ENCODE measurements around the gene RBM42. TPM values are rescaled to one million over a fixed set of nuclear protein-coding genes. Genes with fewer than 3 reads are reported as not detected.

Gene RBM42, protein sequence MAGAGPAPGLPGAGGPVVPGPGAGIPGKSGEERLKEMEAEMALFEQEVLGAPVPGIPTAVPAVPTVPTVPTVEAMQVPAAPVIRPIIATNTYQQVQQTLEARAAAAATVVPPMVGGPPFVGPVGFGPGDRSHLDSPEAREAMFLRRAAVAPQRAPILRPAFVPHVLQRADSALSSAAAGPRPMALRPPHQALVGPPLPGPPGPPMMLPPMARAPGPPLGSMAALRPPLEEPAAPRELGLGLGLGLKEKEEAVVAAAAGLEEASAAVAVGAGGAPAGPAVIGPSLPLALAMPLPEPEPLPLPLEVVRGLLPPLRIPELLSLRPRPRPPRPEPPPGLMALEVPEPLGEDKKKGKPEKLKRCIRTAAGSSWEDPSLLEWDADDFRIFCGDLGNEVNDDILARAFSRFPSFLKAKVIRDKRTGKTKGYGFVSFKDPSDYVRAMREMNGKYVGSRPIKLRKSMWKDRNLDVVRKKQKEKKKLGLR
- total RNA-seq, result 79.6 and 99.4 TPM in 2 replicates

DNA sequence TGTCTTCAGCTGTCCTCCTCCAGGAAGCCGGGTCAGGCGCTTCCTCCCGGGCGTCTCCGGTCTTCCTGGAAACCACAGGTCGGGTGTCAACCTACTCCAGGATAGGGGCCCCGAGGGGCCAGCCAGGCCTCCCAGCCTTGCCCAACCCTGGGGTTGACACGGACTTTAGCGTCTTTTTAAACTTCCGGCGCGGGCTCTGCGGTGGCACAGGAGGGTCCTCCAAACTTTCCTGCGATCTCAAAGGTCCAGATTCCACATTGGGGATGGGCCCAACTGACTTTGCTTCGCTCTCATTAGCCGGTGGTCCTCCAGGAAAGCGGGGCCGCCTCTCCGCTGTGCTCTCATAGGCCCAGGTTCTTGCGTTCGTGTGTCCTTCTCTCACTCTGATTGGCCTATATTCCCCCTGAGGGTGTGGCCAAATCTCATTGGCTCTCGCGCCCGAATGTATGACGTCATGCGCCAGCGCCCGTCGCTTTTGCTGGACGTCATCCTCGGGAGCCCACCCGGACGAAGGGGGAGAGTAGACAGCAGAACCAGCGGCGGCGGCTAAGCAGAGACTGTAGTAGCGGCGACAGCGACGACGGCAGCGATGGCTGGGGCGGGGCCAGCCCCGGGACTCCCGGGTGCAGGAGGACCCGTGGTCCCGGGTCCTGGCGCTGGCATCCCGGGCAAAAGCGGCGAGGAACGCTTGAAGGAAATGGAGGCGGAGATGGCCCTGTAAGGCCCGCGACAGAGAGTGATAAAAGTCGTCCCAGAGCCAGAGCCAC lies at the start of gene RBM42:
TSS of gene RBM42 (plus strand) at position 472 of the 767 bp plus-strand sequence. CDS start at position 590, 118 bp downstream.

DNA sequence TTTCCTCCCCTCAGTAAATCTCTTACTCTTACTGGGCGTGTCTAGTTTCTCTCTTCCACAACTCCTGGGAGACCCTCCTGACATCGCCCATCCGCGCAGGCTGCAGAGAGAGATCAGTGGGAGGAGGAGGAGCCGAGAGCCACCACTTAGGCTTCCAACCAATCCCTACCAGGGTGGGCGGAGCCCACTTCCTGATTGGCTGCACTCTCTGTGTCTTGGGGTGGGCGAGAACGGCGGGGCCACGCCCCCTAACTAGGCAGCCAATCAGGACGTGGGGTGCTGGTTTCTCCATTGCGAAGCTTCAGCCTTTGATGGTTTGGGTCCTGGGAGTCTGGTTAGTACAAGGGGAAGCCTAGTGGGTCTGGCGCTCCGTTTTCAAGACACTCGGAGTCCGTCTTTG lies 43.0 kb upstream of the RBM42 start, which contains the start of gene PMIS2:
TSS of gene PMIS2 (plus strand) at position 326 of the 400 bp plus-strand sequence. CDS start 87 bp downstream, outside the sequence.

DNA sequence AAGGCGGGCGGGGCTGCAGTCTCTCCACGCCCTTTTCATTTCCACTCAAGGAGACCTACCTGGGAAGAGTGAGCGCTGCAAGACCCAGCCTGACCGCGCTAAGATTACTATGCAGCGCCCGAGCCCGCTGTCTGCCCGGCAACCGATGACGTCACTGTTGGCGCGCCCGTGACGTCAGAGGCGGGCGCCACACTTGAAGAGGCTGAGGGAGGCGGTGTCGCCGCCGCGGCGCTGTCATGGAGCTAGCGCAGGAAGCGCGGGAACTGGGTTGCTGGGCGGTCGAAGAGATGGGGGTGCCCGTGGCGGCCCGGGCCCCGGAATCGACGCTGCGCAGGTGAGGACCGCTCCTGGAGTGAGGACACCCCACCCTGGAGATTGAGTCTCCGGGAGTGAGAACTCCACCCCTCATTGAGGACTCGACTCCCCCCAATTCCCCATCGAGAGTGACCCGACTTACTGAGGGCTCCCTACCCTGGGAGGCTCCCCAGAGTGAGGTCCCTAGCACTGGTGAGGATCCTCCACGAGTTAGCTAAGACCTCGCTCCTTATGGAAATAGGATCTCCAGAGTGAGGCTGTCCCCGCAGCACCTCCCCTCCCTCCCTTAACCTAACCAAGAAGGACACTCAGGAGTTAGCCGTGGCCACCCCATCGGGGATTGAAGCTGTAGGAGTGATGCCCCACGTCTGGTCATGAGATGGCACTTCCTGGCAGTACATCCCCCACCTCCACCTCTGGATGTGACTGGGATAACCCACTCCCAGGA lies 16.1 kb upstream of the RBM42 start, which contains the start of gene HAUS5:
TSS of gene HAUS5 (plus strand) at position 177 of the 763 bp plus-strand sequence. CDS start at position 237, 60 bp downstream.

DNA sequence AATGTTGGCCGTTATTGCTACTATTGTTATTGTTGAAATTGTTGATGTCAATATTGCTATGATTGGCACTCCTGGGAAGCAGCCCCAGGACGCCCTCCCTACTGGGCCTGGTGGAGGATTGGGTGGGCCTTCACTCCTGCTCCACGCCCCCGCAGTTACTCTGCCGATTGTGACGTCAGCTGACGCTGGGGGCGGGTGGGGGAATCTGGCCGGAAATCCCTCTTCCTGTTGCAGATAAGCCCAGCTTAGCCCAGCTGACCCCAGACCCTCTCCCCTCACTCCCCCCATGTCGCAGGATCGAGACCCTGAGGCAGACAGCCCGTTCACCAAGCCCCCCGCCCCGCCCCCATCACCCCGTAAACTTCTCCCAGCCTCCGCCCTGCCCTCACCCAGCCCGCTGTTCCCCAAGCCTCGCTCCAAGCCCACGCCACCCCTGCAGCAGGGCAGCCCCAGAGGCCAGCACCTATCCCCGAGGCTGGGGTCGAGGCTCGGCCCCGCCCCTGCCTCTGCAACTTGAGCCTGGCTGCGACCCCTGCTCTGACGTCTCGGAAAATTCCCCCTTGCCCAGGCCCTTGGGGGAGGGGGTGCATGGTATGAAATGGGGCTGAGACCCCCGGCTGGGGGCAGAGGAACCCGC lies 12.8 kb downstream of the RBM42 start, which contains the start of gene ETV2:
TSS of gene ETV2 (plus strand) at position 231 of the 637 bp plus-strand sequence. CDS start 716 bp downstream, outside the sequence.

DNA sequence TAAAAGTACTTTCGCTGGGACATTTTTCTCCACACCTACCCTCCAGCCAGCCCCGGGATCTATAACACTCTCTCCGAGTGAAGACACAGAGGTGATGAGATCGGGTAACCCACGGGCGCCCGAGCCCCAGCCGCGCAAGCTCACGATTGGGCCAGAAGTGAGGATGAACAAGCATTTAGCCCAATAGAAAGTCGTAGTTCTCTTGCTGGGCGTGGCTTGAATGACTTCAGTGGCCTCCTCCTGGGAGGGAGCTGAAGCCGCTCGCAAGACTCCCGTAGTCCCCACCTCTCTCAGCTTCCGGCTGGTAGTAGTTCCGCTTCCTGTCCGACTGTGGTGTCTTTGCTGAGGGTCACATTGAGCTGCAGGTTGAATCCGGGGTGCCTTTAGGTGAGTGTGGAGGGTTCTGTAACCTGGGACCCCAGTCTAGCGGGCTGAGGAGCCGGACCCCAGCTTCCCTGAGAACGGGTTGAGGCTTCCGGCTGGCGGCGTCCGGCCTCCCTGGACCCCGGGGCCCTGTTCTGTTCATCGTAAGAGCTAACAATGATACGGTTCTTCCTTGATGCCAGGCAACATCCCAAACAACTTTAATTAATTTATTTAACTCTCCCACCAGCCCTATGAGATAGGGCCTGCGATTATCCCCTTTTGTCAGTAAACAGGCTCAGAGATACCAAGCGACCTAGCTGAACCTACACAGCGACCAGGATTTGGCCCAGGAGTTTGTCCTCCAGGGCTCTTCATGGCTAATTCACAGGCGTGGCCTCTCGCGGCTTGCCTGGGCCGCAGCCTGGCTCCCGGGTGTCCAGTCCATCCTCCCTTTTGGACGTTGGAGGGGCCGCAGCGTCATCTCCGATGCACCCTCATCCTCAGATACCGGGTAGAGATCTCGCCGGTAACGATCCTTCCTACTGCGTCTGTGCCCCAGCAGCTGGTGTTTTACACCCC lies 19.5 kb downstream of the RBM42 start, which contains the start of gene COX6B1:
TSS of gene COX6B1 (plus strand) at position 307 of the 945 bp plus-strand sequence. CDS start 2,921 bp downstream, outside the sequence.

DNA sequence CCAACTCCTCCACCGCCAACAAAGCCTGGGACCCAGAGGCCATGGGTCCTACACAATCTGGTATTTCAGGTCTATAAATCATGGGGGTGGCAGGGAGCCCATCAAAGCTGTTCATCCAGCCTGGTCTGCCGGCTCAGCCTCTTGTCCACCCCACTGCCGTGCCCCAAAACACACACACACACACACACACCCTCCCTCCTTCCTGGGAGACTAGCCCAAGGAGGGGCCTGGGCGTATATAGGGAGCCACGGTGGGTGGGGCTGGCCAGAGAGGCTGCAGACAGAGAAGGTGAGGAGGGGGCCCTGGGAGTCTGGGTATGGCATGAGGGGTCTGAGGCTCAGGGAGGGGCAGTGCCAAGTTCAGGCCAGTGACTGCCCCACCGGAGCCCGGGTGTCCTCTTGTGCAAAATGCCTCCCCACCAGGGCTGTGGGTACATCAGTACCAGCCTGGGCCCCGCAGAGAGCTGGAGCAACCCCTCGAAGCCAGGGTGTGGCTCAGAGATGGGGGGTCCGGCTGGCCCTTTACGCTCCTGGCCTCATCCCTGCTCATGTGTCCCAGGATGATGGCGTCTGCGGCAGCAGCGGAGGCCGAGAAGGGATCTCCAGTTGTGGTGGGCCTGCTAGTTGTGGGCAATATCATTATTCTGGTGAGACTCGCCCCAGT lies 37.5 kb downstream of the RBM42 start, which contains the start of gene UPK1A:
TSS of gene UPK1A (plus strand) at position 267 of the 663 bp plus-strand sequence. CDS start at position 563, 296 bp downstream.

Other genes with a start within 250 kb of the RBM42 start
- not detected in 2 replicates for gene FFAR2, start 180.8 kb upstream of the RBM42 start, total RNA-seq
- gene KRTDAP, start 138.6 kb upstream of the RBM42 start, total RNA-seq, result not detected in 2 replicates
- gene DMKN, start 115.4 kb upstream of the RBM42 start, total RNA-seq, result 29.5 and 70.4 TPM in 2 replicates
- not detected in 2 replicates for gene SBSN, start 100.7 kb upstream of the RBM42 start, total RNA-seq
- gene GAPDHS, start 95.6 kb upstream of the RBM42 start, total RNA-seq, result not detected in 2 replicates
- gene TMEM147, start 83.4 kb upstream of the RBM42 start, total RNA-seq, result 118 and 129 TPM in 2 replicates
- gene ATP4A, start 65.4 kb upstream of the RBM42 start, total RNA-seq, result not detected in 2 replicates
- gene PMIS2, start 42.9 kb upstream of the RBM42 start, total RNA-seq, result not detected in 2 replicates
- gene HAUS5, start 16.3 kb upstream of the RBM42 start, total RNA-seq, result 7.5 and 20.7 TPM in 2 replicates
- 0.49 and 2.3 TPM in 2 replicates for gene ETV2, start 12.7 kb downstream of the RBM42 start, total RNA-seq
- 474 TPM in 2 replicates for gene COX6B1, start 19.3 kb downstream of the RBM42 start, total RNA-seq
- gene UPK1A, start 37.5 kb downstream of the RBM42 start, total RNA-seq, result 0.16 TPM in 1 of 2 replicates, not detected in the other
- gene ZBTB32, start 75.5 kb downstream of the RBM42 start, total RNA-seq, result not detected in 2 replicates
- 10.9 and 17.2 TPM in 2 replicates for gene KMT2B, start 89.0 kb downstream of the RBM42 start, total RNA-seq
- 4.7 and 8.3 TPM in 2 replicates for gene IGFLR1, start 113.4 kb downstream of the RBM42 start, total RNA-seq
- 5.4 and 9.0 TPM in 2 replicates for gene U2AF1L4, start 116.4 kb downstream of the RBM42 start, total RNA-seq
- gene PSENEN, start 116.6 kb downstream of the RBM42 start, total RNA-seq, result 61.4 and 72.5 TPM in 2 replicates
- gene LIN37, start 119.5 kb downstream of the RBM42 start, total RNA-seq, result 7.6 and 11.9 TPM in 2 replicates
- 2.3 and 6.8 TPM in 2 replicates for gene HSPB6, start 128.0 kb downstream of the RBM42 start, total RNA-seq
- 13.4 and 22.7 TPM in 2 replicates for gene PROSER3, start 129.1 kb downstream of the RBM42 start, total RNA-seq
- gene ARHGAP33, start 146.5 kb downstream of the RBM42 start, total RNA-seq, result 8.4 and 14.8 TPM in 2 replicates
- gene PRODH2, start 183.8 kb downstream of the RBM42 start, total RNA-seq, result not detected in 2 replicates
- 0.13 TPM in 1 of 2 replicates, not detected in the other for gene NPHS1, start 223.5 kb downstream of the RBM42 start, total RNA-seq
- gene KIRREL2, start 227.9 kb downstream of the RBM42 start, total RNA-seq, result under 0.01 and 0.16 TPM in 2 replicates
- gene APLP1, start 239.5 kb downstream of the RBM42 start, total RNA-seq, result 9.8 and 33.7 TPM in 2 replicates